Thyroid gland (tissue), 4 donors: ENCODE data around the gene SULT1A2.

Source experiments
- POLR2A ChIP-seq, 2 donors: fragments of 450-650 bp; IDR thresholded peaks; one replicate each; pipeline ENCODE4 v1.6.1; 2017; ENCODE audit warnings: antibody characterized with exemption in 2 of 2, mild to moderate bottlenecking in 2 of 2, moderate library complexity in 1 of 2
- TF ChIP-seq, protein P1 (sequence below), 6 experiments: fragments of 200-600 bp in 3 of 6; fragments of 450-650 bp in 3 of 6; sonication (generic) in 3 of 6; IDR thresholded peaks; one replicate each; pipeline ENCODE4 v1.5.1; 2016 to 2019; ENCODE audit warnings: antibody characterized with exemption in 6 of 6, mild to moderate bottlenecking in 2 of 6, inconsistent platforms in 1 of 6, moderate library complexity in 1 of 6

DNA sequence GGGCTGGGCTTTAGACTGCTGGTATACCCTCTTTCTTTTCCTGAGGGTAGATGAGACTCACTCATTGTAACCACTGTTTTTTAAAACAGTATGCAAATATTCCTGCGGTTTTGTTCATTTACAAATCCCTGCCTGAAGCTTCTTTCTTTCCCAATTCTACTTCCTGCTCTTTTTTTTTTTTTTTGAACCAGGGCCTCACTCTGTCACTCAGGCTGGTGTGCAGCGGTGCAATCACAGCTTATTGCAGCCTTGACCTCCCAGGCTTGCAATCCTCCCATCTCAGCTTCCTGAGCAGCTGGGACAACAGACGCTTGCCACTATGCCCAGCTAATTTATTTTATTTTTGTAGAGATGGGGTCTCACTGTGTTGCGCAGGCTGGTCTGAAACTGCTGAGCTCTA, 21.0 kb upstream of the SULT1A2 start:
- TF ChIP-seq POLR2A (IDR thresholded peaks at IDR 0.05) = no peak
- TF ChIP-seq, protein P1, sequence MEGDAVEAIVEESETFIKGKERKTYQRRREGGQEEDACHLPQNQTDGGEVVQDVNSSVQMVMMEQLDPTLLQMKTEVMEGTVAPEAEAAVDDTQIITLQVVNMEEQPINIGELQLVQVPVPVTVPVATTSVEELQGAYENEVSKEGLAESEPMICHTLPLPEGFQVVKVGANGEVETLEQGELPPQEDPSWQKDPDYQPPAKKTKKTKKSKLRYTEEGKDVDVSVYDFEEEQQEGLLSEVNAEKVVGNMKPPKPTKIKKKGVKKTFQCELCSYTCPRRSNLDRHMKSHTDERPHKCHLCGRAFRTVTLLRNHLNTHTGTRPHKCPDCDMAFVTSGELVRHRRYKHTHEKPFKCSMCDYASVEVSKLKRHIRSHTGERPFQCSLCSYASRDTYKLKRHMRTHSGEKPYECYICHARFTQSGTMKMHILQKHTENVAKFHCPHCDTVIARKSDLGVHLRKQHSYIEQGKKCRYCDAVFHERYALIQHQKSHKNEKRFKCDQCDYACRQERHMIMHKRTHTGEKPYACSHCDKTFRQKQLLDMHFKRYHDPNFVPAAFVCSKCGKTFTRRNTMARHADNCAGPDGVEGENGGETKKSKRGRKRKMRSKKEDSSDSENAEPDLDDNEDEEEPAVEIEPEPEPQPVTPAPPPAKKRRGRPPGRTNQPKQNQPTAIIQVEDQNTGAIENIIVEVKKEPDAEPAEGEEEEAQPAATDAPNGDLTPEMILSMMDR (IDR thresholded peaks at IDR 0.05) = no peak
